ENCODE data around the gene CPXM2.

The CPXM2 gene

DNA sequence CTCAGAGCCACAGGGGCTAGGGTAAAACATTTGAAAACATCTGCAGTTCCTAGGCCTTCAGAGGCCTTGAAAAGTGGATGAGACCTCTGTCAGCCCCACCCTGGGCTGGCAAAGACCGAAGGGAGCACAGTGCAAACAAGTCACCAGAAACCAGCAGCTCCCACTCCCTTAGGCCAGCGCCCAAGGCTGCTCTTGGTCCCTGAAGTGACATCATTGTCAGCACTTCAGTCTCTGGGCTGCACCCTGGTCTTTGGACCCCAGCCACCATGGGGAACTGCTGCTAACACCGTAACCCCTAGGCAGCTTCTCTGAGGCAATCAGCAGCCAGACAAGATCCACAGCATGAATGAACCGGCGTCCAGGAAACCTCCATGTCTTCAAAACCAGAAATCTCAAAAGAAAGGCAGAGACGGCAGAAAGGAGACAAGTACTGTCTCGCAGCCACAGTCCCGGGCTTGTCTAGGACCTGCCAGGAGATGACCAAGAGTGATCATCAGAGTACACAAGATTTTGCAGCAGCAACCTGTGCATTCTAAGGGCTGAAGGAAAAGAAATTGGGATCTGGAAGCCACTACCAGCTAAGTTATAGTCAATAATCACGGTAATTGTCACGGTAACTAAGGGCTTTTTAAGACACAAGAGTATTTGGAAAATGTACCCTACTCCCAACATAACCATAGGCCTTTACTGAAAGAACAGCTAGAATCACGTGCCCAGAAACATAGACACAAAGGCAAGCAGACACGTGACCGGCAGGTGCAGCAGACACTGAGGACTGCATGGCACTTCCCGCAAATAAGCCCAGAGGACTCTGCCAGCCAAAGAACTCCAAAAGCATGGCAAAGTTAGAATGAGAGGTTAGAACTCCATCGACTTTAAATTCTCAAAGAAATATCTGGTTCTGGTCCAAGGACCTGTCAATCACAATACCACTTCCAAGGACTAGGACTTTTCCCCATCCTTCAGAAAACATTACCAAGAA lies 23.3 kb downstream of the CPXM2 start:
- no peak for DNase-seq

DNA sequence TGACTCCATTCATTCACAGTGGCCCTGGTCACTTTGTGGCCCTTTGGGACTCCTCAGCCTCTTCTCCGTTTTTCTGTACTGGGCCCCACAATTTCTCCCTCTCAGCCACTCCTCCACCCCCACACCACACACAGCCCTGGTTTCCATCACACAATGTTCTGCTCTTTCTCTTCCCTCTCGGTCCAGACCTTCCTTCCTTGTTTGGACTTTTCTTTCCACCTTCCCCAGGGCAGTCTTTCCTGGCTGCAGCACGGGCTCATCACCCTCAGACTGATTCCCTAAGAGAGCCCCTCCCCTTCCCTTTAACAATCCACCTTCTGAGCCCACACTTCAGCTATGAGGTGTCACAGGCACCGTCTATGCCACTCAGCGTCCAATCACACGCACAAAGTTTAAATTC lies 25.7 kb downstream of the CPXM2 start:
- no peak for DNase-seq

DNA sequence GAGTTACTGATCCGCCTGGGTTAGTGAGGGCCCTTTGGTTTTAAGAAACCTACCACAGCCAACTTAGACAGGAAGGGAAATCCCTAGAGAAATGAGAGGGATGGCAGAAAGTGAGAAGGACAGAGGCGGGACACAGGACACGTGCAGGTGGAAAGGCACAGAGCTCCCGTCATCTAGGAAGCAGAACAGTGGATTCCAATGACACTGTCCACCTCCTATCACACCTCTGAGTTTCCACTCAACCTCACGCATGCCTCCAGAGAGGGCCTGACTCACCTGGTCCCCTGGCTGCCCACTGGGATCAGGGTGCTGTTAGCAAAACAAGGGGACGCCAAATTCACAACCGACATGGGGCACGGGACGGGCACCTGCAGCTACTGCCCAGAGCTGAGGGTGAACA lies 26.3 kb downstream of the CPXM2 start:
- DNase-seq, result no peak

DNA sequence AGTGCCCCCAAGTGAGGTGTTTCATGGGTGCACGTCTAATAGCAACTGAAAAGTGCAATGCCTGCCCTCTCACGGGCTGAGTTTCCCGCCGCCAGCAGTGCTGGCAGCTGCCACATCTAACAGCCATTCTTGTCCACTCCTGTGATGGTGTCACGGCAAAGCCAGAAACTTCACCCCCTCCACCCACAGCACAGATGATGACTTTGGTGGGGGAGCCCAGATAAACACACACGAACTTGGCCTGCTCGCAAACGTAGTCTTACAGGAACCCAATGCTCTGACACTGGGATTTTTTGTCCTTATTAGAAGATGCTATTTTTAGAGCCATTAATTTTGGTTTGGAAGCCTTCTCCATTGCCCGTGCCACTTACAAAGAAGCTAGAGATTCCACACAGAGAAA lies 26.7 kb downstream of the CPXM2 start:
- no peak for DNase-seq

DNA sequence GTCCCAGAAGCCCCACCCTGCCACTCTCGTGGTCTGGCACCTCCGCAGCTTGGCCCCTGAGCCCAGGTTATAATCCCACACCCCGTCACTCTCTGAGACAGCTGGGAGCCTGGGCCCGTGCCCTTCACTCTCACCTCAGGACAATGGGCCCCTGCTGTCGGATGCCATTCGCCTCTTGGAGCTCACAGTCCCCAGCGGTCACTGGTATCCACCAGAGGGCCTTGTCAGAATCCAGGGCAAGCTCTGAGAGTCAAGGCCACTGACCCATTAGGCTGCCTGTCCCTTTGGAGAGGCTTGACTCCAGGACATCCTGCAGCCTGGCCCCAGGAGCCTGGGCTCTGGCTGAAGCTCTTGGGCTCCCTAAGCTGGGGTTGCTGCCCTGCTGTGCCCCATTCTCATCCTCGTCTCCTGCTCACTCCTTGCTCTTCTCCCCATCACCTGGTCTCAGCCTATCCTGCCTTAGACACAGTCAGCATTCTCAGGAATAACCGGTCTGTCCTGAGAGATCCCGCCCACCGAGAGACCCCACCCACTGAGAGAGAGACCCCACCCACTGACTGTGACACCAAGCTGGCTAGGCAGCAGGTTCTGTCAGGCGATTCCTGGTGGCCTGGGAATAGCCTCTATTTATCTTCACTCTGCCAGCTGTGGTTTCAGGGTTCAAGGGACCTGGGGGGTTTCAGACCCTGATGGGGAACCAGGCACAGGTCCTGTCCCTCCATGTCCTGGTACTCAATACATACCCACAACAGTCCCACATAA lies 27.7 kb downstream of the CPXM2 start:
- DNase-seq, result no peak

DNA sequence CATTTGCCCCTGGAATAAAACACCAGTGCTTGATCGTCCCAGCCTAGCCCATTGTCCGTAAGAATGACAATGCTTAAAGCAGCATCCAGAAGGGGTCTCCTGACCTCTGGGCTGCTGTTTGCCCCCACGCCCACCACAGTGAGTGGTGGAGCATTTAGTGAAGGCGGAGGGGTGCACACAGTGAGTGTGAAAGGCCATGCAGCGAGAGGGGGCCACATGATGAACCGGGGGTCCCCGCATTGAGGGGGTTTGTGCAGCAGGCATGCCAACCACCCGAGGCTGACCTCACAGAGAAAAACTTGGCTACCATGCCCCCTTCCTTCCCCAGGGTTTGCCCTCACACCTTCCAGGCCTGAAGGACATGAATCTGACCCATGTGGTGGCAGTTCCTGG lies 28.4 kb downstream of the CPXM2 start:
- DNase-seq, result no peak

DNA sequence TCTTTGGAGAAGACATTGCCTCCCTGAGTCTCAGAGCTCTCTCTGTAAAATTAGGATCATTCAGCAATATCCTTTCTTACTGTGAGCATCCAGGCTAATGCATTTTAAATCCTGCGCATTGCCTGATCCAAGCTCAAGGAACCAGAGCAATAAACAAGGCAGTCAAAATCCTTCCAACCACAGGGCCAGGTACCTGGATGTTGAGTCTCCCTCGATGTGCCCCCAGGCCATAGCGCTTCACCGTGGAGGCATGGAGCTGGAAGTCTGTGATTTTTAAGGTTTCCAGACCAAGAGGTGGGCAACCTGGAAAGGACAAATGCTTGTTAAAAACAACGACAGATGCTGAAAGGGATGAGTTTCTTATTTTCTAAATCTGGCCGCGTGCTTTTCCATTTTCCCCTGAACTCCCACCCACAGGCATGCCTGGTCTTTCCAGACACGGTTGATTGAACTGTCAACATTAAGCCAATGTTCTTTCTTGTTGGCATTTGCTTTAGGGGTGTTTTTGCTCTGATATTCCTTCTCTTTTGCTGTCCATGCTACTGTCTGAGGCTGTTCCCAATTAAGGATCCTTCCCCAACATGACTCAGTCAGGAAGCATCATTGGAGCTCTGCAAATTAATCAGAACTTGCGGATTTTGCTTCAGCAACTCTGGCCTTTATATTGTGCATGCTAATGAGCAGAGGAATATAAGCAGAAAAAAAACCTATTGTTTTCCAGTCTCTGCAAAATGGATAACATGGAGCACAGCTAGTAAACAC lies 29.0 kb downstream of the CPXM2 start:
- DNase-seq, result no peak

DNA sequence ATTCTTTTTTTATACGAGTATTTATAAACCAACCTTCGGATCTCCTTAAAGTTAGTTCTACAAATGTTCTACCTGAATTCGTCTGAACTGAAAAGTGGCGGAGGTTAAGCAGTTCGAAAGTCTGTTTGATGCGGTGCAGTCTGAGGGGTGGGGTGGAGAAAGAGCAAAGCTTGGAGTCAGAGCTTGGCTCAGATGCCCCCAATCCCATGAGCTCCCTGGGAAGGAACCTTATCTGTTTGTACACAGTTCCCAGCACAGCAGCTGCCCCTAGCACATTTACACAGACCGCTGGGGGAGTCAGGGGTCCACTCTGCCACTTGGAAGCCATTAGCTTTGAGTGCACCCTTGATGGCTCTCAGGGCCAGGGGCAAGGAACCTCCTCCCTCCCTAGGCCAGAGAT lies 30.8 kb downstream of the CPXM2 start:
- DNase-seq, result no peak

DNA sequence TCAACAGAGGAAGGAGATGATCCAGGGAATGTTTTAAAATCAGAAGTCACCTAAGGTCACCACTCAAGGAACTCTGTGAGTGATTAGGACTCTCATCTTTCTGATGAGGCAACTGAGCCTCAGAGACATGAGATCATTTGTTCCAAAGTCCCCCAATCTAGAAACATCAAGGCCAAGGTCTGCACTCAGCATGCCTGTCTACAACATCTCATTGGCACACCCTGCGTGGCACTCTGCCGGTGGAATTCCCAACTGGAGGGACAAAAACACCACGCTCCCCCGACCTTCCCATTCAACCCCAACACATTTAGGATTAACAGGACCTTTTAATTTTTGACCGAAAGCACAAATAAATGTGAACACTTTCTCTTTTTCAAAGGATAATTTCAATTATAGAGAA lies 31.4 kb downstream of the CPXM2 start:
- DNase-seq, result no peak

DNA sequence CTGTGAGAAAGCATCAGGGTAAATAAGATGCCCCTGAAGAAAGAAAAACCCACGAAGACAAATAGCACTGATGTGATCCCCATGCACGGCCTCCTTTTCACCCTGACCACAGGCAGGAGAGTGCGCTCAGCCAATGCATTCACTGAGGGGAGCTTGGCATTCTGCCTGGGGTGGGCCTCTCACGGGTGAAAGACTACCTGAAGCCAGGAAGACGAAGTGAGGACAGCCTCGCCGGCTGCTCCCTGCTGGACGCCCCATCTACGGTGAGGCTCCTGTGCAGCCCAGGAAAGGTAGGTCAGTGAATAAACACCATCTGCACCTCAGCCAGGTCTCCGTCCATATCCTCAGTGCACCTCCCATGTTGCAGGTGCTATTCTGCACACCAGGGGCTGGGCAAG lies 32.0 kb downstream of the CPXM2 start:
- no peak for DNase-seq

DNA sequence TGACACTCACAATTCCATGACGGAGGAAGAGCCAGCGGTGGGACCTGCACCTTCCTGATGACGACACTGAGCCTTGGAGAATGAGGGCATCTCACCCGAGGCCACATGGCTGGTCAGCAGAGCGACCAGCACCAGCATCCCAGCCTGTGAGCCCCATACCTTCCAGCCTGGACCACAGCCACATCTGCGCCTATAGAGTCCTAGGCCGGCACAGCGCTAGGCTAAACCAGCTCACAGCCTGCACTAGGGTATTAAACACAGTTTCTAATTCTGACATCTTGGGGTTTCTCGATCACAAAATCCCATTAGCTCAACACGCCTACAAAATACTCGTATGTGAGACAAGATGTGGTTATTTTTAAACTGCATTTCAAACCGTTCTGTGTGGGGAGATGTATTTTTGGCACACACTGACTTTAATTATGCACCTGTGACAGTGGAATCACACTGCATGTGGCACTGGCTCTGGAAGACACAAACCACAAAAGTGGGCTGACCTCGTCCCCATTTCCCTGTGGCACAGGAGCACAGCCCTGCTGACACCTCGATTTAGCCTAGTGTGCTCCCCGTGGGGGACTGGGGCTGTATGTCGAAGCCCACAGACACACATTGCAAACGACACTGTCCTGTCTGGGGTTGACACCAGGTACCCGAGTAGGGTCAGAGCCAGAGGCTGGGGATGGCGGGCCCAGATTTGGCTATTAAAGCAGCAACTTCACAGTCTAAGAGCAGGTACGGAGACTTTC lies 32.5 kb downstream of the CPXM2 start:
- DNase-seq, result no peak

DNA sequence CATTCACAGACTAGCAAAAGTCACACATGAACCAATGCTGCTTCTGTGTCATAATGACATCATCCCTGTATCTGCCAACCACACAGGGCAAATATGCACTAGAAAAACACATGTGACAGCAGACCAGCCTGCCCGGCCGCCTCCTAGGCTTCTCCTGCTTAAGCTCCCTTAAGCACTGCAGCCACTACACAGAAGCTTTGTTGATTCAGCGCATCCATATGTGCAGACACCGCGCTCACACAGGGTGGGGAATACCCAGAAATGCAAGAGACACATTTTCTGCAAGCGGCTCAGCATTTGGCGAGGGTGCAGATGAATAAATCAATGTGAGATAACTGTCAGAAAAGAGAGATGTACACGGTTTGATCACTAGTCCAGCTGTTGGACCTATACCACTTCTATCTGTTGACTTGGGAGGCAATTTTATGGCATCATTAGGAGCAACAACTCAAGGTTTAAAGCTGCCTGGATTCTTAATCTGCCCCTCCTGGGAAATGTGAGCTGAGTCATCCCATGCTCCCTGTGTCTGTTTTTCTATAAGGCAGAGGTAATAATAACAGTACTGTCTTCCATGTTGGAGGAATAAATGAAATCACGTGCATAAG lies 33.4 kb downstream of the CPXM2 start:
- DNase-seq, result no peak

DNA sequence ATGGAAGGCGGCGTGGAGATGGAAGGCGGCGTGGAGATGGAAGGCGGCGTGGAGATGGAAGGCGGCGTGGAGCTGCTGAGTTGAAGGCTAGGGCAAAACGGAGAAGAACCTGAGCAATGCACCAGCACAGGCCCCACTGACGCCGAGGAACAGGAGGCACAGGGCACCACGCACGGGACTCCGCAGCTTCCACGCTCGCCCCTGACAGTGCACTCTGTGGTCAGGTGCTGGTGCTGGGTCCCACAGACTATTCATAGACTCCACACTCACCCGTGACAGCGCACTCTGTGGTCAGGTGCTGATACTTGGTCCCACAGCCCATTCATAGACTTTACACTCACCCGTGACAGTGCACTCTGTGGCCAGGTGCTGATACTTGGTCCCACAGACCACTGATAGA lies 34.0 kb downstream of the CPXM2 start:
- no peak for DNase-seq

DNA sequence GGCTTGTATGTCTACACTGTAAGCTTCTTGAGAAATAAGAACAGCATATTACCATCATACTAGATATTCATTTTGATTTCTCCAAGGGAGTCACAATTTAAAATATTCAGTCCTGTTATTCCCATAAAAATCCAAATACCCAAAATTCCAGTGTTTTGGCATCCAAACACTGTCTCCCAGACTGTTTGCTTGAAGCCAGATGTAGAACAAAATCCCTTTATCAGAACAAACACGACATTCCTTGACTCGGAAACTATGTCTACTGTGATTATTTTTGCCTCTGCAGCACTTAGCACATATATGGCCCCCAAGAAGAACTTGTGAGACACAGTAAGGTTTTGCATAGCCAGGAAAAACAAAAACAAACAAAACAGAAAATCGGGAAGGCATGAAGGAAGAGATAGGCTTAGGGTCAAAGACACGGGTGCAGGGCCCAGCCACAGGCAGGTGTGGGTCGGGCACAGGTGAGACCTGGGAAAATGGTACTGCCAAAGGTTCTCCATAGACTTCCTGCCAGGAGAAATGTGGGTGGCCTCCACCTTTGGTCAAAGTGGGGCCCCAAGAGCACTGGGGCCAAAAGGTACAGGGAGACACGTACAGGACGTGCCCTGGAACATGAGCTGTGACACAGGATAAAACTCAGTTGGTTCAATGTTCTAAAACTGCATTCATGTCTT lies 36.5 kb downstream of the CPXM2 start:
- no peak for DNase-seq

DNA sequence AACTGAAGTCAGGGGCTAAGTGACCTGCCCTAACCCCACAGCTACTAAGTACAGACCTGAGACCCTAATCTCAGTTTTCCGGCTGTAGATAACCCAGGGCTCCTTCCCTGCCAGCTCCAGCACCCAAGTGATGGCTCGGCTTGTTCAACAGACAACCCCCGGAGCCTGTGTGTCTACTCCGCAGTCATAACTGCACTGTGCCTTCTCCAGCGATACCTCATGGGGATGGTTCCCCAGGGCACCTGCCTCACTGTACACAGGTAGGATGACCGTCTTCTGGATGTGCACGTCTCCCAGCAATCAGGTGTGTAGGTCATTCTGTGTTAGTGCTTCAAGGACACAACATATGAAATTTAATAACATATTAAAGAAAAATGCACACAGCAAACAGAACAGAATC lies 37.1 kb downstream of the CPXM2 start:
- DNase-seq, result no peak

DNA sequence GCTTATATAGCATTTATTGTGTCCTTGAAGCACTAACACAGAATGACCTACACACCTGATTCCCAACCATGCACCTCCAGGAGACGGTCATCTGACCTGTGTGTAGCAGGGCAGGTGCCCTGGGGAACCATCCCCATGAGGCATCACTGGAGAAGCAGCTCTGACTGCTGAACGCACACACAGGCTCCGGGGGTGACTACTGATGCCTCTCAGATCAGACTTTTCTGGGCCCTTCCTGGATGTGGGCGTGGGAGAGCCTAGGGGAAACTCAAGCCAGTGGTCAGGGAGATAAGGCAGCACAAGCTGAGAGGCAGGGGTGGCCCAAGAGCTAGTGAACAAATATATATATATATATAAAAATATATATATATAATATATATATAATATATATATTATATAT lies 37.6 kb downstream of the CPXM2 start:
- DNase-seq, result no peak

DNA sequence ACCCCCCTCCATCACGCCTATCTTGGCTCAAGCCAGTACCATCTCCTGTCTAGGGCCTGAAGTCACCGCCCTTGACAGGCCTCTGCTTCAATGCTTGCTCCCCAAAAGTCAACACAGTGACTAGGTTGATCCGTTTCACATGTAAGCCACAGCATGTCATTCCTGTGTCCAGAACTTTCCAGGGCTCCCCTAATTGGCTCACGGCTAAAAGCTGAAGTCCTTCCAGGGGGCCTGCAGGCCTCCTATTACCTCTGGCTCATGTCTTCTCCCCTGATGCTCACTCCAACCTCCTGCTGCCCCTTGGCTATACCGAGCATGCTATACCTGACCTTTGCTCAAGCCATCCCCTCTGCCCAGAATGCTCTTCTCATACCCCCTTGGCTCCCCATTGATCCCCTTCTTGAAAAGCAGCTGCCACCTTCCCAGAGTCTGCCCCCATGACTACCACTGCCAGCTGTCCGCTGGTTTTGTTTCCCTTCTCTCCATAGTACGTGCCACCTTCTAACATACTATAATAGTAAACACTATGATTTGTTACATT lies 39.1 kb downstream of the CPXM2 start:
- no peak for DNase-seq

DNA sequence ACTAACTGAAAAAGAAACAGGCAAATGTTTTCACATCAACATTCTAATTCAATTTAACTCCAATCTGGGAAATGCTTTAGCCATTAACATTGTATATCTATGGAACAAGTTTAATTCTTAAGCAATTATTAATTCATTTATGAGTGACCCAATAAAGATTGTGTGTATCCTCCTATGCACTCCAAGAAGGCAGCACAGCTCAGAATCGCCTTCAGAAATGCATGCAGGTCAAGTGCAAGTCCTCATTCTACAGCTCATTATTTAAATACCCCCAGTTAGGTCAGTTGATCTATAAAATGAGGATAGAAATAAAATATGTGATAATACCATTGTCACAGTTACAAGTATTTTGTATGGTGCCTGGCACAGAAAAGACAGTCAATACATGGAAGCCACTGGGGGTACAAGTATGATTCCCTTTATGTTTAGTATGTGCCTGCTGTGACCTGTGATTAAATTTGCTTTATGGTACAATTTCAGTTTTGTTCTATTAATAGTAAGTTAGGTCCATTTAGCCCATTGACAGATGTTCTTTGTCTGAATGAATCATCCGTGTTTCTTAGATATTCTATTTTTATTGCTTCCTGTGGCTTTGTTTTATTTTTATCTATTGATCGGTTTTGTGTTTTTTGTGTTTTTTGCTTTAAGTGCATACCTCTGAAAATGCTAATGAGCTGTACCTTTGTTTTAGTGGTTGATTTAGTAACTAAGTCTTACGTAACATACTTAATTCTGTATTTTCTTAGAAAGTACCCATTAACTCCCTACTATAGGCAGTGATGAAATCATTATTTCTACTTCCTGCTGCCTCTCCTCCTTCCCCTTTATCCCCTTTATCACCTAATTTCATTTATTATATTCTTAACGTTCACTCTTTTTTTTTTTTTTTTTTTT lies 42.8 kb downstream of the CPXM2 start:
- no peak for DNase-seq

DNA sequence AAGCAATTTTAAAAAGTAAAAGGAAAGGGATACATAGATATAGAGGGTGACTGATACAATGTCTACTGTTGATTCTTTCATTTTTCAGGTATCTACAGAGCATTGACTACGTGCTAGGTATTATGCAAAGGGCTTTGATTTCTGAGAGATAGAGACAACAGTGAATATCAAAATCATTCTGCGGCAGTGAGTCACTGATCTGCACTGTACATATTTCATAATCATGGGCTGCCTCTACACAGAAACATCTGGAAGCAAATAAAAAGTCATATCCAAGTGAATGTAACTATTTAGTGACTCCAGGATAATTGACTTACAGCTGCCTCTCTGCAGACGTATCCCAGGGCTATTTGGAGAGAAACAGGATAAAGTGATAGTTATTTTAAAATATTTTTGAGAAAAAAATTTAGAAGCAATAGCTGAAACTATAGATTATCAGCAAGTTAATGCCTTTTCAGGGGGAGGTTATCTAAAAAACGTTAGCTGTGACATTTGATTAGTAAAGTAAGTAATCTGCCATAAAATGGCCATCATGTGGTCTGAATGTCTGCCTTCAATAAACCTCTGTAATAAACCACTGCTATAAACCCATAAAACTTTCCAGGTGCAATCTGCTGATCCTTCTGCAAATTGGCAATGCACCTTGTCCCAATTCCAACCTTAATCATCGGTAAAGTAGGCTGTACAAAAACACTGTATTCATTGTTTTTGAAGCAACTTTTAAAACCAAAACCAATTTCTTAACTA lies 43.7 kb downstream of the CPXM2 start:
- no peak for DNase-seq

DNA sequence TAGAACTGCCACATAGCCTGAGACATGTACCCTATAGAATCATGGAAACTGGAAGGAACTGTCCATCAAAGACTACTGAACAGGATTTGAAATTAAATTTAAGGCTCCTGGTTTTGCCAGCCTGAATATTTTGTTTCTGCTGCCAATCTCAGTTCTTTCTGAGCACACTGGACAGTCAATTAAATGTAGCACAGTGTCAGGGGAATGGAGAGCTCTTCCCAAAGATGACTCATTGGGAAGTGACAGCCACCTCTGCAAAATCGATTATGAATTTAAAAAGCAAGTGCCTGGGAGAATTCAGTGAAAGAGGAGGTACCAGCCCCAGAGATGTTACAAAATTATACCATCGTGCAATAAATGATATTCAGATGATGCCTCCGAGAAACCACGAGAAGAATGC lies 47.8 kb downstream of the CPXM2 start:
- no peak for DNase-seq
